Transverse colon (tissue), 3 donors: ENCODE measurements around the gene NSMCE3.

ENCODE experiments used
- CTCF ChIP-seq, 5 experiments: fragments of 200-600 bp in 3 of 5; fragments of 450-650 bp in 2 of 5; sonication (generic) in 3 of 5; IDR thresholded peaks; 1 replicate in 2 of 5; 2 replicates in 3 of 5; pipeline ENCODE4 v1.5.1; 2016 to 2017; ENCODE audit warnings: antibody characterized with exemption in 5 of 5, inconsistent platforms in 3 of 5, mild to moderate bottlenecking in 2 of 5, moderate library complexity in 1 of 5
- POLR2A ChIP-seq: fragments of 450-650 bp; IDR thresholded peaks from one replicate; pipeline ENCODE4 v1.6.1; 2016; ENCODE audit warnings: antibody characterized with exemption, mild to moderate bottlenecking, moderate library complexity

- TF ChIP-seq CTCF (IDR thresholded peaks at IDR 0.05): no peak
- TF ChIP-seq POLR2A: no peak
These were observed 6.3 kb downstream of the NSMCE3 start for GRCh38 chr15:29263289-29263688.
